SK-N-SH treated with all-trans-retinoic acid at 6 μM for 48 hours (cell line): ENCODE results near the gene LRRC8A.

ENCODE experiments used
- ARNTL ChIP-seq: fragments of 450-650 bp; formaldehyde crosslinking; IDR thresholded peaks from 2 replicates; pipeline ENCODE4 v1.5.0; 2020; ENCODE audit warnings: low read depth, mild to moderate bottlenecking, moderate library complexity, borderline replicate concordance
- BACH2 ChIP-seq: fragments of 250-450 bp; sonication (Bioruptor Pico); IDR thresholded peaks from 2 replicates; pipeline ENCODE4 v1.9.0; 2021; ENCODE audit warnings: mild to moderate bottlenecking, borderline replicate concordance
- CREB5 ChIP-seq: fragments of 250-450 bp; sonication (Bioruptor Pico); IDR thresholded peaks from 2 replicates; pipeline ENCODE4 v1.5.1; 2020; ENCODE audit warnings: low read depth, mild to moderate bottlenecking, moderate library complexity
- ESRRG ChIP-seq: fragments of 250-450 bp; sonication (Bioruptor Pico); IDR thresholded peaks from 2 replicates; pipeline ENCODE4 v1.6.1; 2021; ENCODE audit warnings: mild to moderate bottlenecking
- PATZ1 ChIP-seq: fragments of 250-450 bp; sonication (Bioruptor Pico); IDR thresholded peaks from 2 replicates; pipeline ENCODE4 v1.8.0; 2020; ENCODE audit warnings: mild to moderate bottlenecking, moderate library complexity, borderline replicate concordance
- RARB ChIP-seq: fragments of 250-450 bp; sonication (Bioruptor Pico); IDR thresholded peaks from 2 replicates; pipeline ENCODE4 v1.8.0; 2021; ENCODE audit warnings: mild to moderate bottlenecking, moderate library complexity
- TOX ChIP-seq: fragments of 250-450 bp; sonication (Bioruptor Pico); IDR thresholded peaks from 2 replicates; pipeline ENCODE4 v1.8.0; 2021; ENCODE audit warnings: mild to moderate bottlenecking, moderate library complexity, borderline replicate concordance
- ZC3H10 ChIP-seq: fragments of 250-450 bp; sonication (Bioruptor Pico); IDR thresholded peaks from 2 replicates; pipeline ENCODE4 v1.5.1; 2021; ENCODE audit warnings: mild to moderate bottlenecking, moderate library complexity
- ZFP30 ChIP-seq: fragments of 450-650 bp; formaldehyde crosslinking; IDR thresholded peaks from 2 replicates; pipeline ENCODE4 v1.5.0; 2022; ENCODE audit warnings: mild to moderate bottlenecking, moderate library complexity

- TF ChIP-seq ZC3H10 (CRISPR knock-in tag) = no peak
- no peak for TF ChIP-seq RARB (CRISPR knock-in tag)
- TF ChIP-seq ARNTL = no peak
- no peak for TF ChIP-seq PATZ1
- no peak for TF ChIP-seq ZFP30 (CRISPR knock-in tag)
- TF ChIP-seq TOX = no peak
- TF ChIP-seq BACH2 = no peak
- no peak for TF ChIP-seq ESRRG (CRISPR knock-in tag)
- TF ChIP-seq CREB5 = no peak
Observed at GRCh38 chr9:128920381-128921058, 38.6 kb downstream of the LRRC8A start, which contains the start of gene PHYHD1.
